Renal pelvis (tissue), 4 donors: ENCODE results near the gene TMCO4. TPM values are rescaled to one million over a fixed set of nuclear protein-coding genes. Genes with fewer than 3 reads are reported as not detected.

ENCODE experiments used
- DNase-seq: peaks from one replicate; pipeline ENCODE4 v3.0.0-alpha.2; 2013
- polyA plus RNA-seq, 3 donors: library from polyadenylated mRNA; unstranded; fragments of 120-200 nt; gene quantifications; one replicate each; pipeline ENCODE4 v1.2.1, GENCODE V29; 2013; ENCODE audit not compliant: insufficient read length in 3 of 3

TMCO4 gene
- polyA plus RNA-seq, 3 donors: 19.0 to 21.5 (median 21.3) TPM

- no peak for DNase-seq
Measured at GRCh38 chr1:19725606-19726005, 74.1 kb downstream of the TMCO4 start.

- no peak for DNase-seq
Measured at GRCh38 chr1:19723874-19724273, 75.8 kb downstream of the TMCO4 start.

GRCh38 chr1:19720973-19721372 lies 78.7 kb downstream of the TMCO4 start:
- no peak for DNase-seq

- DNase-seq: no peak
Measured at GRCh38 chr1:19720174-19720573, 79.5 kb downstream of the TMCO4 start.

- no peak for DNase-seq
Measured at GRCh38 chr1:19717467-19717866, 82.2 kb downstream of the TMCO4 start.

GRCh38 chr1:19715334-19716203 lies 84.1 kb downstream of the TMCO4 start:
- DNase-seq: peak; percentile 95

- DNase-seq: no peak
Measured at GRCh38 chr1:19712928-19713327, 86.8 kb downstream of the TMCO4 start.

- peak; percentile 74 for DNase-seq
Measured at GRCh38 chr1:19710825-19711611, 88.7 kb downstream of the TMCO4 start.

- DNase-seq: no peak
Measured at GRCh38 chr1:19709260-19709793, 90.4 kb downstream of the TMCO4 start.

- no peak for DNase-seq
Measured at GRCh38 chr1:19708567-19709110, 91.1 kb downstream of the TMCO4 start.

GRCh38 chr1:19706136-19706535 lies 93.6 kb downstream of the TMCO4 start:
- no peak for DNase-seq

- DNase-seq: no peak
Measured at GRCh38 chr1:19705464-19705863, 94.3 kb downstream of the TMCO4 start.

- DNase-seq: peak; percentile 65
Measured at GRCh38 chr1:19704247-19705113, 95.2 kb downstream of the TMCO4 start.

- DNase-seq: no peak
Measured at GRCh38 chr1:19703280-19703679, 96.4 kb downstream of the TMCO4 start.

GRCh38 chr1:19700079-19700777 lies 99.5 kb downstream of the TMCO4 start:
- no peak for DNase-seq

- no peak for DNase-seq
Measured at GRCh38 chr1:19698181-19698580, 101.5 kb downstream of the TMCO4 start.

GRCh38 chr1:19696820-19697219 lies 102.9 kb downstream of the TMCO4 start:
- no peak for DNase-seq

- no peak for DNase-seq
Measured at GRCh38 chr1:19695772-19696171, 103.9 kb downstream of the TMCO4 start.

GRCh38 chr1:19694298-19694697 lies 105.4 kb downstream of the TMCO4 start:
- no peak for DNase-seq

GRCh38 chr1:19690342-19690741 lies 109.4 kb downstream of the TMCO4 start:
- DNase-seq: no peak

- no peak for DNase-seq
Measured at GRCh38 chr1:19689856-19690255, 109.9 kb downstream of the TMCO4 start.
